ENCODE measurements around the gene GRIN1.
"Not testable (repeated sequence)": the region's sequence is repeated elsewhere in the genome, so short reads cannot be mapped to it uniquely, and the experiment has no call there.

GRIN1 gene

DNA sequence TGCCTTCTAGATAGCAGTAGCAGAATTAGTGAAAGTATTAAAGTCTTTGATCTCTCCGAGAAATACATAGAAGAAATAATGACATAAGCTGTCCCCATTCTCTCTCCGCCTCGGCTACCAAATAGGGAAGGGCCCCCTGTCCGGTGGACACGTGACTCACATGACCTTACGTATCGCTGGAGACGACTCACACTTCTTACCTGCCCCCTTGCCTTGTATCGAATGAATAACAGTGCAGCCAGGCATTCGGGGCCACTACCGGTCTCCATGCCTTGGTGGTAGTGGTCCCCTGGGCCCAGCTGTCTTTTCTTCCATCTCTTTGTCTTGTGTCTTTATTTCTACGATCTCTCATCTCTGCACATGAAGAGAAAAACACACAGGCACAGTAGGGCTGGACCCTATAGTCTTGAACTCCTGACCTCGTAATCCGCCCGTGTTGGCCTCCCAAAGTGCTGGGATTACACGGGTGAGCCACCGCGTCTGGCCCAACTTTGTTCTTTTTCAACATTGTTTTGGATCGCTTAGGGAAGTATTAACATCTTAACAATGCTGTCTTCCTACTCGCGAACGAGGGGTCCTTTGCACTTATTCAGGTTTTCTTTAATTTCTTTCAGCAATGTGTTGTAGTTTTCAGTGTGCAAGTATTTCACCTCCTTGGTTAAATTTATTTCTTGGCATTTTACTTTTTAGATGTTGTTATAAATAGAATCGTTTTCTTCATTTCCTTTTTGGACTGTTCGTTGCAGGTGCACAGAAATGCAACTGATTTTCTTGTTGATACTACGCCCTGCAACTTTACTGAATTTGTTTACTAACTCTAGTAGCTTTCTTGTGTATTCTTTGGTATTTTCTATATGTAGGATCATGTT lies 16.8 kb upstream of the GRIN1 start:
- H3K27ac ChIP-seq (ENCODE audit: low read depth, low read length, severe bottlenecking); H3K9me3 ChIP-seq (ENCODE audit: control insufficient read depth, low read length); H3K4me1 ChIP-seq (ENCODE audit: control insufficient read depth, insufficient read depth, low read length, poor library complexity, severe bottlenecking); H3K36me3 ChIP-seq (ENCODE audit: control insufficient read depth, insufficient read depth, low read length); H3K4me3 ChIP-seq (ENCODE audit: extremely low read depth, insufficient read depth, low read length, poor library complexity, severe bottlenecking): not testable (repeated sequence)
- 80 to 83% methylated on average over 8 to 13 of the region's 25 CpGs for WGBS, 2 experiments (ENCODE audit: insufficient coverage in 2 of 2)

DNA sequence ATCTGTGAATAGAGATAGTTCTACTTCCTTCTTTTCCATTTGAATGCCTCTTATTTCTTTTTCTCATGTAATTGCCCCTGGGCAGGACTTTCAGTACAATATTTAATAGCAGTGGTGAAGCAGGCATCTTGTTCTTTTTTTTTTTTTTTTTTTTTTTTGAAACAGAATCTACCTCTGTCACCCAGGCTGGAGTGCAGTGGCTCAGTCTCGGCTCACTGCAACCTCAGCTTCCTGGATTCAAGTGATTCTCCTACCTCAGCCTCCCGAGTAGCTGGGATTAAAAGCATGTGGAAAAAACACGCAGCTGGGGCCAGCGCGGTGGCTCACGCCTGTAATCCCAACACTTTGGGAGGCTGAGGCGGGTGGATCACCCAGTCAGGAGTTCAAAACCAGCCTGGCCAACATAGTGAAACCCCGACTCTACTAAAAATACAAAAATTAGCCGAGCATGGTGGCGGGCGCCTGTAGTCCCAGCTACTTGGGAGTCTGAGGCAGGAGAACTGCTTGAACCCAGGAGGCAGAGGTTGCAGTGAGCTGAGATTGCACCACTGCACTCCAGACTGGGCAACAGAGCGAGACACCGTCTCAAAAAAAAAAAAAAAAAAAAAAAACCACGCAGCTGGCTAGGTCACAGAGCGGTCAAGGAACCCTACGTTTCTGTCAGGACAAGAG lies 16.0 kb upstream of the GRIN1 start:
- H3K36me3 ChIP-seq (ENCODE audit: control insufficient read depth, insufficient read depth, low read length); H3K27ac ChIP-seq (ENCODE audit: low read depth, low read length, severe bottlenecking); H3K4me3 ChIP-seq (ENCODE audit: extremely low read depth, insufficient read depth, low read length, poor library complexity, severe bottlenecking); H3K9me3 ChIP-seq (ENCODE audit: control insufficient read depth, low read length); H3K4me1 ChIP-seq (ENCODE audit: control insufficient read depth, insufficient read depth, low read length, poor library complexity, severe bottlenecking): not testable (repeated sequence)
- WGBS, 2 experiments (ENCODE audit: insufficient coverage in 2 of 2) = 92 to 94% methylated on average over 12 to 13 of the region's 16 CpGs

- Histone ChIP-seq H3K27ac (ENCODE audit: low read depth, low read length, severe bottlenecking) (no peak overlapping the region), H3K36me3 (ENCODE audit: control insufficient read depth, insufficient read depth, low read length) (peaks cover 2% of the 10 kb centered on the region), H3K4me3 (ENCODE audit: extremely low read depth, insufficient read depth, low read length, poor library complexity, severe bottlenecking) (no peak overlapping the region), H3K4me1 (ENCODE audit: control insufficient read depth, insufficient read depth, low read length, poor library complexity, severe bottlenecking) (peaks cover 13% of the 10 kb centered on the region), H3K9me3 (ENCODE audit: control insufficient read depth, low read length) (no peaks in the 10 kb centered on the region)
- WGBS, 2 experiments (ENCODE audit: insufficient coverage in 2 of 2) = 83 to 90% methylated on average over 3 to 4 of the region's 5 CpGs
Measured at GRCh38 chr9:137123468-137123837, 15.5 kb upstream of the GRIN1 start.

DNA sequence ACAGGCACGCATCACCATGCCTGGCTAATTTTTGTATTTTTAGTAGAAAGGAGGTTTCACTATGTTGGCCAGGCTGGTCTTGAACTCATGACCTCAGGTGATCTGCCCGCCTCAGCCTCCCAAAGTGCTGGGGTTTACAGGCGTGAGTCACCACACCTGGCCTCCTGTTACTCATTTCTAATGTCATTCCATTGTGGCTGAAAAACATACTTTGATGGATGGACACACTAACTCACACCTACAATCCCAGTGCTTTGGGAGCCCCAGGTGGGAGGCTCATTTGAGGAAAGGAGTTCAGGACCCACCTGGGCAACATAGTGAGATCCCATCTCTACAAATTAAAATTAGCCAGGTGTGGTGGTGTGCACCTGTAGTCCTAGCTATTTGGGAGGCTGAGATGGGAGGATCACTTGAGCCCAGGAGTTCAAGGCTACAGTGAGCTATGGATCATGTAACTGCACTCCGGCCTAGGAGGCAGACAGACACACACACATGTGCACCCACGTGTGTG lies 14.9 kb upstream of the GRIN1 start:
- not testable (repeated sequence) for H3K9me3 ChIP-seq (ENCODE audit: control insufficient read depth, low read length); H3K36me3 ChIP-seq (ENCODE audit: control insufficient read depth, insufficient read depth, low read length); H3K27ac ChIP-seq (ENCODE audit: low read depth, low read length, severe bottlenecking); H3K4me3 ChIP-seq (ENCODE audit: extremely low read depth, insufficient read depth, low read length, poor library complexity, severe bottlenecking)
- 92 to 93% methylated on average over 3 to 4 of the region's 5 CpGs for WGBS, 2 experiments (ENCODE audit: insufficient coverage in 2 of 2)
- H3K4me1 ChIP-seq (ENCODE audit: control insufficient read depth, insufficient read depth, low read length, poor library complexity, severe bottlenecking) = peaks cover 17% of the 10 kb centered on the region

GRCh38 chr9:137126786-137127185 lies 12.2 kb upstream of the GRIN1 start:
- no peak overlapping the region for H3K4me3 ChIP-seq (ENCODE audit: extremely low read depth, insufficient read depth, low read length, poor library complexity, severe bottlenecking)
- WGBS, 2 experiments (ENCODE audit: insufficient coverage in 2 of 2) = 80 to 100% methylated on average over 1 to 3 of the region's 3 CpGs
- no peaks in the 10 kb centered on the region for H3K9me3 ChIP-seq (ENCODE audit: control insufficient read depth, low read length)
- H3K36me3 ChIP-seq (ENCODE audit: control insufficient read depth, insufficient read depth, low read length) = peaks cover 2% of the 10 kb centered on the region
- H3K27ac ChIP-seq (ENCODE audit: low read depth, low read length, severe bottlenecking) = no peak overlapping the region
- peaks cover 17% of the 10 kb centered on the region for H3K4me1 ChIP-seq (ENCODE audit: control insufficient read depth, insufficient read depth, low read length, poor library complexity, severe bottlenecking)

DNA sequence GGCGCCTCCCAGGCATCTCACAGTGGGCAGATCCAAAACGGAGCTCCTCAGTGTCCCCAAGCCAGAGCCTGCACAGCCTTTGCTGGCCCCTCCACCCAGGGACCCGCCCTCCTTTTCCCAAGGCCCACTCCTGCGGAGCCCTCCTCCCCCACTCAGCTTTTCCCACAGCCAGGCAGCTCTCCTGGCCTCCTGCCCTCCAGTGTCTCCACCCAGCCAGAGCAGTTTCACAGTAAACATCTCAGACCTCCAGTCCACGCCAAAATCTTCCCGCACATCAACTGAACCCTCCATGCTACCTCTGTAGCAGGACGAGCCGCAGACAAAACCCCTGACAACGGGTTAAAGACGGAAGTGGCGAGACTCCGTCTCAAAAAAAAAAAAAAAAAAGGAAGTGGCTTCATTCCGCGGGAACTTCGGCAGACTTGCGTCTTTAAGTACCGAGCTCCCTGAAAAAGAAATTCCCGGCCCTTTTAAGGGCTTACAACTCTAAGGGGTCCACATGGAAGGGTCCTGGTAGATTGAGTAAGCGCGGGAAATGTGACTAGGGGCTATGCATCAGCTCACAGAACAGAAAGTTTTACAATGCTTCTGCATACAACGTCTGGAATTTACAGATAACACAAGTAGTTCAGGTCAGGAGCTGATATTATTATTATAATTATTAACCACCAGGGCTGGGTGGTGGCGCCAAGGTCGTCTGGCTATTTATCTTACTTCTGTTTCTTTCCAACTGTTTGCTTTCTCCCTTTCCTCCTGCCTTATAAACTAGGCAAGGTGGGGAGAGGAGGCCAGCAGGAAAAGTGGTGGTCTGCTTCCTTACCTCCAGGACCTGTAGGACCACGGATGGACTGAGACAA lies 11.4 kb upstream of the GRIN1 start:
- WGBS, 2 experiments (ENCODE audit: insufficient coverage in 2 of 2) = 76 to 84% methylated on average over 15 to 17 of the region's 24 CpGs
- Histone ChIP-seq H3K36me3 (ENCODE audit: control insufficient read depth, insufficient read depth, low read length) (peaks cover 2% of the 10 kb centered on the region), H3K27ac (ENCODE audit: low read depth, low read length, severe bottlenecking) (no peak overlapping the region), H3K4me3 (ENCODE audit: extremely low read depth, insufficient read depth, low read length, poor library complexity, severe bottlenecking) (peak overlapping the region; percentile 77), H3K9me3 (ENCODE audit: control insufficient read depth, low read length) (no peaks in the 10 kb centered on the region), H3K4me1 (ENCODE audit: control insufficient read depth, insufficient read depth, low read length, poor library complexity, severe bottlenecking) (peaks cover 17% of the 10 kb centered on the region)

DNA sequence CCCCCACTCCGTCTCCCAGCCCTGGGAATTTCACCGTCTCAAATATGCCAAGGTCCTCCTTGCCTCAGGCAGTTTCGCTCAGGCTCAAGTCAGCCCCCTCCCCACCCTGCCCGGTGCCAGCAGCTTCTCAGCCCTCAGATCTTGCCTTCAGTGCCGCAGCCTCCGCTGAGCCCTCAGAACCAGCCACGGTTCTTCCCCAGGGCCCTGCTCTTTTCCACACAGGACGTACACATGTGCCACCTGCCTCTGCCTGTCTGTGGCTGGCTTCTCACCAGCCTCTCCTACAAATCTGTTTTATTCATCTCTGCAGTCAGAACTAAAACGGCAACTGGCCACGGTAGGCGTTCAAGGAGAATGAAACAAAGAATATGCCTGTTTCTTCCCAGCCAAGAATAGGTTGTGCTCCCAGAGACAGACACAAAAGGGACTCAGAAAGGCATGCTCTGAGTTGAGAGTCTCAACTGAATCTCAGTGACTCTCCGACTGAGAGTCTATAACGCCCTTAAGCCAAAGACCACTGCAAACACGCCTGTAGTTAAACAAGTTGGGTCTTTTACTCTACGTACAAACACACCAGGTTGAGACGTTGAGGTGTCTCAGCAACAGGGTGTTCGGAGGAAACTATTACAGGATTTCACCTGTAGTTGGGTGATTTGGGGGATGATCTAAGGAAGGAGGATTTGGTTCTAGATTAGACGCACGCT lies 10.6 kb upstream of the GRIN1 start:
- Histone ChIP-seq H3K36me3 (ENCODE audit: control insufficient read depth, insufficient read depth, low read length) (peaks cover 2% of the 10 kb centered on the region), H3K4me1 (ENCODE audit: control insufficient read depth, insufficient read depth, low read length, poor library complexity, severe bottlenecking) (peaks cover 17% of the 10 kb centered on the region), H3K4me3 (ENCODE audit: extremely low read depth, insufficient read depth, low read length, poor library complexity, severe bottlenecking) (peak overlapping the region; percentile 77), H3K27ac (ENCODE audit: low read depth, low read length, severe bottlenecking) (no peak overlapping the region), H3K9me3 (ENCODE audit: control insufficient read depth, low read length) (no peaks in the 10 kb centered on the region)
- 83% methylated on average over 18 to 19 of the region's 19 CpGs for WGBS, 2 experiments (ENCODE audit: insufficient coverage in 2 of 2)

GRCh38 chr9:137128862-137129455 lies 10.0 kb upstream of the GRIN1 start:
- peaks cover 2% of the 10 kb centered on the region for H3K36me3 ChIP-seq (ENCODE audit: control insufficient read depth, insufficient read depth, low read length)
- peak overlapping the region; percentile 77 for H3K4me3 ChIP-seq (ENCODE audit: extremely low read depth, insufficient read depth, low read length, poor library complexity, severe bottlenecking)
- WGBS, 2 experiments (ENCODE audit: insufficient coverage in 2 of 2) = 22 to 37% methylated on average over 24 to 25 of the region's 37 CpGs
- peak overlapping the region; percentile 29 for H3K27ac ChIP-seq (ENCODE audit: low read depth, low read length, severe bottlenecking)
- H3K9me3 ChIP-seq (ENCODE audit: control insufficient read depth, low read length) = no peaks in the 10 kb centered on the region
- H3K4me1 ChIP-seq (ENCODE audit: control insufficient read depth, insufficient read depth, low read length, poor library complexity, severe bottlenecking) = peaks cover 17% of the 10 kb centered on the region

- Histone ChIP-seq H3K4me3 (ENCODE audit: extremely low read depth, insufficient read depth, low read length, poor library complexity, severe bottlenecking) (peak overlapping the region; percentile 77), H3K4me1 (ENCODE audit: control insufficient read depth, insufficient read depth, low read length, poor library complexity, severe bottlenecking) (peaks cover 17% of the 10 kb centered on the region), H3K36me3 (ENCODE audit: control insufficient read depth, insufficient read depth, low read length) (peaks cover 2% of the 10 kb centered on the region), H3K27ac (ENCODE audit: low read depth, low read length, severe bottlenecking) (peak overlapping the region; percentile 57), H3K9me3 (ENCODE audit: control insufficient read depth, low read length) (no peaks in the 10 kb centered on the region)
- 0% methylated on average over 75 to 84 of the region's 86 CpGs for WGBS, 2 experiments (ENCODE audit: insufficient coverage in 2 of 2)
Measured at GRCh38 chr9:137129456-137130175, 9.3 kb upstream of the GRIN1 start.

Measured in mesodermal cell (in vitro differentiated cells).